ENCODE data around the gene BTBD6. TPM values are rescaled to one million over a fixed set of nuclear protein-coding genes. Genes with fewer than 3 reads are reported as not detected.

The BTBD6 gene
- total RNA-seq, 1 experiment from 2014 or later, result 0.26 TPM

- ChIA-PET CTCF (no interaction called here), POLR2A (no interaction called here)
- H3K27ac ChIP-seq (ENCODE audit: low read length), result no peak overlapping the region
- no peaks in the 10 kb centered on the region for H3K9me3 ChIP-seq (ENCODE audit: control insufficient read depth, insufficient read depth, low read depth, low read length)
- H3K27me3 ChIP-seq (ENCODE audit: control insufficient read depth, insufficient read depth, low read length), result no peaks in the 10 kb centered on the region
- intact Hi-C loops (cut with micrococcal nuclease; ENCODE audit: unreplicated experiment), result no loop called here
- TF ChIP-seq SIN3A (IDR thresholded peaks at IDR 0.05; ENCODE audit: borderline replicate concordance, insufficient read depth, low read depth, low read length), result no peak
- no peak for TF ChIP-seq POLR2AphosphoS5 (IDR thresholded peaks at IDR 0.05; ENCODE audit: low read depth, low read length)
- TF ChIP-seq REST (IDR thresholded peaks at IDR 0.05; ENCODE audit: insufficient read depth in 1 of 2, low read depth in 2 of 2, low read length in 1 of 2), result no peak
- no peak for TF ChIP-seq TCF7L2 (IDR thresholded peaks at IDR 0.05; ENCODE audit: low read depth, low read length)
- no peak for TF ChIP-seq CTCF (IDR thresholded peaks at IDR 0.05)
- in situ Hi-C loops (cut with HindIII; ENCODE audit: low pct_unique_long_range_greater_than_20kb, low sequenced_read_pairs), result no loop called here
- no peak for DNase-seq (ENCODE audit: low read depth, low spot score)
- BruUV-seq (replicated peaks), result no TSS peak
- H3K4me1 ChIP-seq (ENCODE audit: control insufficient read depth, insufficient read depth, low read length), result no peaks in the 10 kb centered on the region
- no peaks in the 10 kb centered on the region for H3K36me3 ChIP-seq (ENCODE audit: control insufficient read depth, insufficient read depth, low read length)
- no peak for ATAC-seq
- no peak overlapping the region for H3K4me3 ChIP-seq (ENCODE audit: low read depth in 2 of 2, low read length in 2 of 2)
Observed at GRCh38 chr14:105256292-105256960, 8.1 kb downstream of the BTBD6 start.

GRCh38 chr14:105257464-105257863, 9.1 kb downstream of the BTBD6 start:
- H3K9me3 ChIP-seq (ENCODE audit: control insufficient read depth, insufficient read depth, low read depth, low read length), result no peaks in the 10 kb centered on the region
- no peaks in the 10 kb centered on the region for H3K27me3 ChIP-seq (ENCODE audit: control insufficient read depth, insufficient read depth, low read length)
- no peaks in the 10 kb centered on the region for H3K36me3 ChIP-seq (ENCODE audit: control insufficient read depth, insufficient read depth, low read length)
- ATAC-seq, result no peak
- no peak for TF ChIP-seq TCF7L2 (IDR thresholded peaks at IDR 0.05; ENCODE audit: low read depth, low read length)
- TF ChIP-seq CTCF (IDR thresholded peaks at IDR 0.05), result no peak
- no peak for TF ChIP-seq POLR2AphosphoS5 (IDR thresholded peaks at IDR 0.05; ENCODE audit: low read depth, low read length)
- no peak for TF ChIP-seq REST (IDR thresholded peaks at IDR 0.05; ENCODE audit: insufficient read depth in 1 of 2, low read depth in 2 of 2, low read length in 1 of 2)
- no peak for TF ChIP-seq SIN3A (IDR thresholded peaks at IDR 0.05; ENCODE audit: borderline replicate concordance, insufficient read depth, low read depth, low read length)
- ChIA-PET CTCF (no interaction called here), POLR2A (no interaction called here)
- no peak overlapping the region for H3K27ac ChIP-seq (ENCODE audit: low read length)
- intact Hi-C loops (cut with micrococcal nuclease; ENCODE audit: unreplicated experiment) (no loop called here), in situ Hi-C loops (cut with HindIII; ENCODE audit: low pct_unique_long_range_greater_than_20kb, low sequenced_read_pairs) (no loop called here)
- DNase-seq (ENCODE audit: low read depth, low spot score), result no peak
- no TSS peak for BruUV-seq (replicated peaks)
- H3K4me1 ChIP-seq (ENCODE audit: control insufficient read depth, insufficient read depth, low read length), result no peaks in the 10 kb centered on the region
- H3K4me3 ChIP-seq (ENCODE audit: low read depth in 2 of 2, low read length in 2 of 2), result no peak overlapping the region

All from Panc1 (cell line).